Upper lobe of left lung (tissue), 6 donors: Measurements from ENCODE around the gene KIRREL2. TPM values are rescaled to one million over a fixed set of nuclear protein-coding genes. Genes with fewer than 3 reads are reported as not detected.
A peak's percentile ranks its signal among the peaks of the same experiment; 100 is the strongest.
"Not testable (repeated sequence)": the region's sequence is repeated elsewhere in the genome, so short reads cannot be mapped to it uniquely, and the experiment has no call there.

Experiments used
- ATAC-seq, 2 donors: fragments of 200-7000 bp; cut with Tn5 transposase; one replicate each; pipeline ENCODE4 v1.9.1; 2022; ENCODE audit warnings: mild to moderate bottlenecking in 2 of 2, moderate library complexity in 2 of 2; ENCODE audit not compliant: low FRiP score in 2 of 2
- DNase-seq, 2 donors: peaks; one replicate each; pipeline ENCODE4 v3.0.0-alpha.2; 2019 to 2020
- H3K27ac ChIP-seq, 4 donors: fragments of 200-600 bp; sonication (generic); one replicate each; pipeline ENCODE4 v1.5.1; 2016 to 2019
- H3K27me3 ChIP-seq, 4 donors: fragments of 200-600 bp; sonication (generic); one replicate each; pipeline ENCODE4 v1.5.1; 2017 to 2019
- H3K36me3 ChIP-seq, 4 donors: fragments of 200-600 bp; sonication (generic); one replicate each; pipeline ENCODE4 v1.5.1; 2016 to 2019
- H3K4me1 ChIP-seq, 4 donors: fragments of 200-600 bp; sonication (generic); one replicate each; pipeline ENCODE4 v1.5.1; 2018 to 2019
- H3K4me3 ChIP-seq, 4 donors: fragments of 200-600 bp; sonication (generic); one replicate each; pipeline ENCODE4 v1.5.1; 2017 to 2019; ENCODE audit warnings: mild to moderate bottlenecking in 2 of 4, moderate library complexity in 1 of 4
- H3K9me3 ChIP-seq, 4 donors: fragments of 200-600 bp; sonication (generic); one replicate each; pipeline ENCODE4 v1.5.1; 2018 to 2019
- EP300 ChIP-seq, 4 donors: sonication (generic); formaldehyde crosslinking; IDR thresholded peaks; one replicate each; pipeline ENCODE4 v1.5.1; 2017; ENCODE audit warnings: antibody characterized with exemption in 4 of 4, control low read depth in 2 of 4
- POLR2A ChIP-seq, 4 donors: fragments of 450-650 bp; IDR thresholded peaks; one replicate each; pipeline ENCODE4 v1.5.1; 2016 to 2017; ENCODE audit warnings: antibody characterized with exemption in 4 of 4, mild to moderate bottlenecking in 2 of 4
- POLR2AphosphoS5 ChIP-seq, 2 donors: sonication (generic); formaldehyde crosslinking; IDR thresholded peaks; one replicate each; pipeline ENCODE4 v1.5.1; 2017; ENCODE audit warnings: antibody characterized with exemption in 2 of 2
- WGBS, 2 donors: methylation state at CpG; one replicate each; pipeline ENCODE4 v1.1.5; 2017 to 2018; 5-methylcytosine and 5-hydroxymethylcytosine counted together
- total RNA-seq, 6 donors: library from RNA; depleted of rRNA in 4 of 6; stranded (reverse); fragments of >200 nt in 4 of 6; gene quantifications; one replicate each; pipeline versions ENCODE4 v1.1.0 to v1.2.1, GENCODE V29; 2016 to 2021
- TF ChIP-seq, protein P1 (sequence below), 6 experiments: fragments of 450-650 bp in 4 of 6; fragments of 200-600 bp in 2 of 6; sonication (generic) in 2 of 6; IDR thresholded peaks; one replicate each; pipeline ENCODE4 v1.5.1; 2016 to 2019; ENCODE audit warnings: antibody characterized with exemption in 6 of 6
- donor health status: DM: no; HTN: no; CAD: no; lungs with moderate emphysema.
- donor health status: DM: no; HTN: yes; CAD: no; lungs with severe emphysema.

The KIRREL2 gene
- total RNA-seq, 6 donors from 2014 or later: 0.07 TPM; not detected in 5

GRCh38 chr19:35868823-35869326, 12.2 kb downstream of the KIRREL2 start:
- DNase-seq (no peak), ATAC-seq (no peak)
- TF ChIP-seq POLR2A (IDR thresholded peaks at IDR 0.05): no peak
- TF ChIP-seq, protein P1, sequence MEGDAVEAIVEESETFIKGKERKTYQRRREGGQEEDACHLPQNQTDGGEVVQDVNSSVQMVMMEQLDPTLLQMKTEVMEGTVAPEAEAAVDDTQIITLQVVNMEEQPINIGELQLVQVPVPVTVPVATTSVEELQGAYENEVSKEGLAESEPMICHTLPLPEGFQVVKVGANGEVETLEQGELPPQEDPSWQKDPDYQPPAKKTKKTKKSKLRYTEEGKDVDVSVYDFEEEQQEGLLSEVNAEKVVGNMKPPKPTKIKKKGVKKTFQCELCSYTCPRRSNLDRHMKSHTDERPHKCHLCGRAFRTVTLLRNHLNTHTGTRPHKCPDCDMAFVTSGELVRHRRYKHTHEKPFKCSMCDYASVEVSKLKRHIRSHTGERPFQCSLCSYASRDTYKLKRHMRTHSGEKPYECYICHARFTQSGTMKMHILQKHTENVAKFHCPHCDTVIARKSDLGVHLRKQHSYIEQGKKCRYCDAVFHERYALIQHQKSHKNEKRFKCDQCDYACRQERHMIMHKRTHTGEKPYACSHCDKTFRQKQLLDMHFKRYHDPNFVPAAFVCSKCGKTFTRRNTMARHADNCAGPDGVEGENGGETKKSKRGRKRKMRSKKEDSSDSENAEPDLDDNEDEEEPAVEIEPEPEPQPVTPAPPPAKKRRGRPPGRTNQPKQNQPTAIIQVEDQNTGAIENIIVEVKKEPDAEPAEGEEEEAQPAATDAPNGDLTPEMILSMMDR (IDR thresholded peaks at IDR 0.05): no peak
- no peak for TF ChIP-seq EP300 (IDR thresholded peaks at IDR 0.05)
- TF ChIP-seq POLR2AphosphoS5 (IDR thresholded peaks at IDR 0.05): no peak
- H3K4me1 ChIP-seq: peaks cover 16 to 26% (median 22%) of the 10 kb centered on the region in 4 donors
- H3K4me3 ChIP-seq: peak overlapping the region; percentile 14 to 59 (median 54)
- peaks cover 0 to 30% (median 10%) of the 10 kb centered on the region in 4 donors for H3K27me3 ChIP-seq
- no peaks in the 10 kb centered on the region for H3K36me3 ChIP-seq
- WGBS, 2 donors: 2 to 8% methylated on average over 4 to 13 of the region's 15 CpGs
- no peaks in the 10 kb centered on the region for H3K9me3 ChIP-seq
- no peak overlapping the region for H3K27ac ChIP-seq

DNA sequence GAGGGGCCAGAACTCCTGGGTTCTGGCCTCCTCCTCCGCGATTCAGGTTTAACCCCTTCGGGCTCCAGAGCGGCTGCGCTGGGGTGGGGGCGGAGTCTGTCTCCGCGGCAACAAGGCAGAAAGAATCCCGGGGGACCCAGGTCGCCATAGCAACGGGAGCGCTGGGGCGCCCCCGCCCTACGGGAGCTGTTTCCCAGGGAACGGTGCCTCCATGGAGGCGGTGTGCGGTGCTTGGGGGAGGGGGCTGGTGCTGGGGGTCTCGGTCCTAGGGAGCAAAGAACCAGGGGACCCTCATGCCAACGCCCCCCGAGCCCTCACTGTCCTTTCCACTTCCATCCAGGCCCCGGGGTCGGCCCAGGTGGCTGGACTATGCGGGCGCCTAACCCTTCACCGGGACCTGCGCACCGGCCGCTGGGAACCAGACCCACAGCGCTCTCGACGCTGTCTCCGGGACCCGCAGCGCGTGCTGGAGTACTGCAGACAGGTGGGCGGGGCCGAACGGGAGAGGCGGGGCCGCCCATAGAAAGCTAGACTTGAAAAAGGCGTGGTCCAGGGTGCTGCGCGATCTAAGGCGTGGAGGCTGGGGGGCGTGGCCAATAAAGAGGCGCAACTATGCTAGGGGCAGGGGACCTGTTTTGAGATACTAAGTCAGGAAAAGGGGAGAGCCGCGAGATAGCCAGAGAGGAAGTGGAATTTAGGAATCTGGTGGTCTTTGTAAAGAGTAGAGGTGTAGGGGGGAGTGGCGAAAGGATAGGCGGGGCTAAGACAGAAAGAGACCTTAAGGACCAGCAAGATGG, 12.8 kb downstream of the KIRREL2 start:
- ATAC-seq (peak; percentile 42 to 70), DNase-seq (peak; percentile 74 to 92)
- TF ChIP-seq, protein P1 (IDR thresholded peaks at IDR 0.05): no peak
- no peak for TF ChIP-seq EP300 (IDR thresholded peaks at IDR 0.05)
- TF ChIP-seq POLR2AphosphoS5 (IDR thresholded peaks at IDR 0.05): no peak
- TF ChIP-seq POLR2A (IDR thresholded peaks at IDR 0.05): no peak
- Histone ChIP-seq H3K27me3 (peaks cover 0 to 30% (median 10%) of the 10 kb centered on the region in 4 donors), H3K4me3 (peak overlapping the region in 2 of 4 donors; percentile 9 to 21), H3K4me1 (peaks cover 16 to 26% (median 22%) of the 10 kb centered on the region in 4 donors), H3K36me3 (no peaks in the 10 kb centered on the region), H3K27ac (no peak overlapping the region), H3K9me3 (no peaks in the 10 kb centered on the region)
- 3% methylated on average over 21 to 47 of the region's 51 CpGs for WGBS, 2 donors

- peak overlapping the region in 2 of 4 donors; percentile 9 to 21 for H3K4me3 ChIP-seq
- H3K9me3 ChIP-seq, DNase-seq, ATAC-seq, H3K36me3 ChIP-seq, H3K27ac ChIP-seq: not testable (repeated sequence)
- WGBS, 2 donors: 42 to 43% methylated on average over 26 of the region's 26 CpGs
- peaks cover 16 to 26% (median 22%) of the 10 kb centered on the region in 4 donors for H3K4me1 ChIP-seq
- peaks cover 0 to 30% (median 10%) of the 10 kb centered on the region in 4 donors for H3K27me3 ChIP-seq
Observed at GRCh38 chr19:35870124-35870736, 13.5 kb downstream of the KIRREL2 start.

DNA sequence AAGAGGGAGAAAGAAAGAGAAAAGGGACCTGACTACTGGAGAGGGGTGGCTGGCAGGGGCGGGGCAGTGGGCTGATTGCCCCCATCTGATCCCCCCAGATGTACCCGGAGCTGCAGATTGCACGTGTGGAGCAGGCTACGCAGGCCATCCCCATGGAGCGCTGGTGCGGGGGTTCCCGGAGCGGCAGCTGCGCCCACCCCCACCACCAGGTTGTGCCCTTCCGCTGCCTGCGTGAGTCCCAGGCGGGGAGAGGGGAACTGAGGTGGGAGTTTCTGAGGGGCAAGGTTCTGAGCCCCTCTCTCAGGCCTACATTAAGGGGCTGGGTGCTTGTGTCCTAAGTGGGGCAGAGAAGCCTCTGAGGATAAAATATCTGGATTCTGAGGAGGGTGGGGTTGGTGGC, 14.1 kb downstream of the KIRREL2 start:
- 65 to 76% methylated on average over 12 of the region's 12 CpGs for WGBS, 2 donors
- no peak for TF ChIP-seq POLR2AphosphoS5 (IDR thresholded peaks at IDR 0.05)
- no peak for TF ChIP-seq POLR2A (IDR thresholded peaks at IDR 0.05)
- no peak for TF ChIP-seq EP300 (IDR thresholded peaks at IDR 0.05)
- TF ChIP-seq, protein P1 (IDR thresholded peaks at IDR 0.05): no peak
- Histone ChIP-seq H3K4me1 (peaks cover 16 to 26% (median 22%) of the 10 kb centered on the region in 4 donors), H3K27ac (no peak overlapping the region), H3K9me3 (no peaks in the 10 kb centered on the region), H3K4me3 (no peak overlapping the region), H3K27me3 (peaks cover 0 to 30% (median 10%) of the 10 kb centered on the region in 4 donors), H3K36me3 (no peaks in the 10 kb centered on the region)
- ATAC-seq: no peak
- no peak for DNase-seq

- WGBS, 2 donors: 69 to 77% methylated on average over 12 of the region's 12 CpGs
- Histone ChIP-seq H3K4me3 (no peak overlapping the region), H3K36me3 (no peaks in the 10 kb centered on the region), H3K27me3 (peaks cover 0 to 30% (median 10%) of the 10 kb centered on the region in 4 donors), H3K27ac (no peak overlapping the region), H3K4me1 (peaks cover 16 to 26% (median 22%) of the 10 kb centered on the region in 4 donors), H3K9me3 (no peaks in the 10 kb centered on the region)
- TF ChIP-seq, protein P1 (IDR thresholded peaks at IDR 0.05): no peak
- TF ChIP-seq POLR2AphosphoS5 (IDR thresholded peaks at IDR 0.05) (no peak), POLR2A (IDR thresholded peaks at IDR 0.05) (no peak), EP300 (IDR thresholded peaks at IDR 0.05) (no peak)
- ATAC-seq: no peak
- no peak for DNase-seq
Observed at GRCh38 chr19:35871611-35872010, 14.9 kb downstream of the KIRREL2 start.
